Ureter (tissue), 1 donor: Measurements from ENCODE around the gene HAUS1. TPM values are rescaled to one million over a fixed set of nuclear protein-coding genes. Genes with fewer than 3 reads are reported as not detected.

ENCODE experiments used
- DNase-seq: peaks from one replicate; pipeline ENCODE4 v3.0.0-alpha.2; 2020; ENCODE audit warnings: low spot score
- total RNA-seq: library from RNA; stranded (reverse); gene quantifications from one replicate; pipeline ENCODE4 v1.2.4, GENCODE V29; 2023
- donor health status: DM: yes; HTN: yes; CAD: no.

Gene HAUS1
- 13.2 TPM for total RNA-seq

- DNase-seq: peak; percentile 93
These were observed at the start of gene HAUS1 for GRCh38 chr18:46104128-46104911. Gene HAUS1, plus strand, starts transcription at chr18:46104385. Its CDS starts 27 bp downstream, at chr18:46104412.

- no peak for DNase-seq
These were observed 49.0 kb upstream of the HAUS1 start for GRCh38 chr18:46054956-46055837.

GRCh38 chr18:46055838-46056230 lies 48.4 kb upstream of the HAUS1 start:
- no peak for DNase-seq

GRCh38 chr18:46060359-46060841 lies 43.8 kb upstream of the HAUS1 start:
- no peak for DNase-seq

- peak; percentile 25 for DNase-seq
These were observed 42.8 kb upstream of the HAUS1 start for GRCh38 chr18:46061387-46061786.

GRCh38 chr18:46061796-46062195 lies 42.4 kb upstream of the HAUS1 start:
- no peak for DNase-seq

- DNase-seq: no peak
These were observed 41.4 kb upstream of the HAUS1 start for GRCh38 chr18:46062781-46063180.

- no peak for DNase-seq
These were observed 36.7 kb upstream of the HAUS1 start for GRCh38 chr18:46067438-46068007.

GRCh38 chr18:46068763-46069162 lies 35.4 kb upstream of the HAUS1 start:
- peak; percentile 17 for DNase-seq

- no peak for DNase-seq
These were observed 34.7 kb upstream of the HAUS1 start for GRCh38 chr18:46069524-46069923.

GRCh38 chr18:46070232-46070631 lies 34.0 kb upstream of the HAUS1 start:
- DNase-seq: no peak

- peak; percentile 40 for DNase-seq
These were observed 33.2 kb upstream of the HAUS1 start for GRCh38 chr18:46070815-46071652.

- peak; percentile 73 for DNase-seq
These were observed 32.4 kb upstream of the HAUS1 start, which contains the start of gene PSTPIP2 for GRCh38 chr18:46071653-46072375. Gene PSTPIP2, minus strand, starts transcription at chr18:46072260. Its CDS starts 72 bp downstream, at chr18:46072188.

- no peak for DNase-seq
These were observed 31.8 kb upstream of the HAUS1 start for GRCh38 chr18:46072376-46072867.

GRCh38 chr18:46072959-46073358 lies 31.2 kb upstream of the HAUS1 start:
- DNase-seq: no peak

- peak; percentile 41 for DNase-seq
These were observed 30.5 kb upstream of the HAUS1 start for GRCh38 chr18:46073474-46074331.

GRCh38 chr18:46079336-46079735 lies 24.8 kb upstream of the HAUS1 start:
- DNase-seq: no peak

GRCh38 chr18:46080156-46080555 lies 24.0 kb upstream of the HAUS1 start:
- DNase-seq: no peak

- DNase-seq: no peak
These were observed 19.8 kb upstream of the HAUS1 start for GRCh38 chr18:46084431-46084830.
